Measurements from ENCODE around the gene SCT.

The SCT gene

DNA sequence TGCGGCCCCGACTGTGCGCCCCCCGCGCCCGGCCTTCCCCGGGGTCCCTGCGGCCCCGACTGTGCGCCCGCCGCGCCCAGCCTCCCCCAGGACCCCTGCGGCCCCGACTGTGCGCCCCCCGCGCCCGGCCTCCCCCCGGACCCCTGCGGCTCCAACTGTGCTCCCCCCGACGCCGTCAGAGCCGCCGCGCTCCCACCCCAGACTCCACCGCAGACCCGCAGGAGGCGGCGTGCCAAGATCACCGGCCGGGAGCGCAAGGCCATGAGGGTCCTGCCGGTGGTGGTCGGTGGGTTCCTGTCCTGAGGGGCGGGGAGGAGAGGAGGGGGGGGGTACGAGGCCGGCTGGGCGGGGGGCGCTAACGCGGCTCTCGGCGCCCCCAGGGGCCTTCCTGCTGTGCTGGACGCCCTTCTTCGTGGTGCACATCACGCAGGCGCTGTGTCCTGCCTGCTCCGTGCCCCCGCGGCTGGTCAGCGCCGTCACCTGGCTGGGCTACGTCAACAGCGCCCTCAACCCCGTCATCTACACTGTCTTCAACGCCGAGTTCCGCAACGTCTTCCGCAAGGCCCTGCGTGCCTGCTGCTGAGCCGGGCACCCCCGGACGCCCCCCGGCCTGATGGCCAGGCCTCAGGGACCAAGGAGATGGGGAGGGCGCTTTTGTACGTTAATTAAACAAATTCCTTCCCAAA lies 13.2 kb upstream of the SCT start:
- Histone ChIP-seq H3K27me3 (ENCODE audit: control insufficient read depth, insufficient read depth, low read length) (peaks cover 26% of the 10 kb centered on the region), H3K36me3 (ENCODE audit: control insufficient read depth, insufficient read depth, low read length) (no peaks in the 10 kb centered on the region), H3K9ac (ENCODE audit: low read length) (no peak overlapping the region), H3K4me1 (ENCODE audit: control insufficient read depth, insufficient read depth, low read length) (peaks cover 9% of the 10 kb centered on the region), H3K9me3 (ENCODE audit: control insufficient read depth, low read length) (no peaks in the 10 kb centered on the region), H3K4me3 (ENCODE audit: low read length) (no peak overlapping the region)

DNA sequence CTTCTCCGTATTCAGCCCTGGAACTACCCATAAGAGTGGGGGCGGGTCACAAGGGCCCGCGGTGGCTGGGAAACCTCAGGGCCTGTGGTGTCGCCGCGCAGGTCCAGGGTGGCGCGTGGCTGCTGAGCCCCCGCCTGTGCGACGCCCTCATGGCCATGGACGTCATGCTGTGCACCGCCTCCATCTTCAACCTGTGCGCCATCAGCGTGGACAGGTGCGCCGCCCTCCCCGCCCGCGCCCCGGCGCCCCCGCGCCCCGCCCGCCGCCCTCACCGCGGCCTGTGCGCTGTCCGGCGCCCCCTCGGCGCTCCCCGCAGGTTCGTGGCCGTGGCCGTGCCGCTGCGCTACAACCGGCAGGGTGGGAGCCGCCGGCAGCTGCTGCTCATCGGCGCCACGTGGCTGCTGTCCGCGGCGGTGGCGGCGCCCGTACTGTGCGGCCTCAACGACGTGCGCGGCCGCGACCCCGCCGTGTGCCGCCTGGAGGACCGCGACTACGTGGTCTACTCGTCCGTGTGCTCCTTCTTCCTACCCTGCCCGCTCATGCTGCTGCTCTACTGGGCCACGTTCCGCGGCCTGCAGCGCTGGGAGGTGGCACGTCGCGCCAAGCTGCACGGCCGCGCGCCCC lies 12.5 kb upstream of the SCT start:
- Histone ChIP-seq H3K9me3 (ENCODE audit: control insufficient read depth, low read length) (no peaks in the 10 kb centered on the region), H3K9ac (ENCODE audit: low read length) (no peak overlapping the region), H3K4me3 (ENCODE audit: low read length) (no peak overlapping the region), H3K4me1 (ENCODE audit: control insufficient read depth, insufficient read depth, low read length) (peaks cover 8% of the 10 kb centered on the region), H3K27me3 (ENCODE audit: control insufficient read depth, insufficient read depth, low read length) (peaks cover 26% of the 10 kb centered on the region), H3K36me3 (ENCODE audit: control insufficient read depth, insufficient read depth, low read length) (no peaks in the 10 kb centered on the region)

DNA sequence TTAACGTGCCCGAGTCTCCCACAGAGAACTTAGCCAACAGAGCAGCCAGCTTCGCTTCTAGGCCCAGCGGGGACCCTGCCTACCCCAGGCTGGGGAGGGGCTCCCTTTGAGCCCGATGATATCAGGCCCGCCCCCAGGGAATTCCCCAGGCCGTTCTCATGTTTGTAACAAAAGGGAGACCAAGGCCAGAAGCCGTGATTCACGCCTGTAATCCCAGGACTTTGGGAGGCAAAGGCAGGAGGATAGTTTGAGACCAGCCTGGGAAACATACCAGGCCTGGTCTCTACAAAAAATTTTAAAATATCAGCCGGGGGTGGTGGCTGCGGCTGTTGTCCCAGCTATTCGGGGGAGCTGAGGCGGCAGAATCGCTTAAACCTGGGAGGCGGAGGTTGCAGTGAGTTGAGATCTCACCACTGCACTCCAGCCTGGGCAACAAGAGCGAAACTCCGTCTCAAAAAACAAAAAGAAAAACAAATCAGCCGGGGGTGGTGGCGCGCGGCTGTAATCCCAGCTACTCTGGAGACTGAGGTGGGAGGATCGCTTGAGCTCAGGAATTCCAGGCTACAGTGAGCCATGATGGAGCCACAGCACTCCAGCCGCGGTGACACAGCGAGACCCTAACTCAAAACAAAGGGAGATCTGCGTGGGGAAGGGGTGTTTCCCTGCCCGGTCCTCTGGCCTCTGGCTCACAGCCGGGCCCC lies 11.8 kb upstream of the SCT start:
- peaks cover 6% of the 10 kb centered on the region for H3K4me1 ChIP-seq (ENCODE audit: control insufficient read depth, insufficient read depth, low read length)
- H3K9ac ChIP-seq (ENCODE audit: low read length): no peak overlapping the region
- no peaks in the 10 kb centered on the region for H3K9me3 ChIP-seq (ENCODE audit: control insufficient read depth, low read length)
- H3K36me3 ChIP-seq (ENCODE audit: control insufficient read depth, insufficient read depth, low read length): no peaks in the 10 kb centered on the region
- H3K27me3 ChIP-seq (ENCODE audit: control insufficient read depth, insufficient read depth, low read length): peaks cover 26% of the 10 kb centered on the region
- H3K4me3 ChIP-seq (ENCODE audit: low read length): no peak overlapping the region

DNA sequence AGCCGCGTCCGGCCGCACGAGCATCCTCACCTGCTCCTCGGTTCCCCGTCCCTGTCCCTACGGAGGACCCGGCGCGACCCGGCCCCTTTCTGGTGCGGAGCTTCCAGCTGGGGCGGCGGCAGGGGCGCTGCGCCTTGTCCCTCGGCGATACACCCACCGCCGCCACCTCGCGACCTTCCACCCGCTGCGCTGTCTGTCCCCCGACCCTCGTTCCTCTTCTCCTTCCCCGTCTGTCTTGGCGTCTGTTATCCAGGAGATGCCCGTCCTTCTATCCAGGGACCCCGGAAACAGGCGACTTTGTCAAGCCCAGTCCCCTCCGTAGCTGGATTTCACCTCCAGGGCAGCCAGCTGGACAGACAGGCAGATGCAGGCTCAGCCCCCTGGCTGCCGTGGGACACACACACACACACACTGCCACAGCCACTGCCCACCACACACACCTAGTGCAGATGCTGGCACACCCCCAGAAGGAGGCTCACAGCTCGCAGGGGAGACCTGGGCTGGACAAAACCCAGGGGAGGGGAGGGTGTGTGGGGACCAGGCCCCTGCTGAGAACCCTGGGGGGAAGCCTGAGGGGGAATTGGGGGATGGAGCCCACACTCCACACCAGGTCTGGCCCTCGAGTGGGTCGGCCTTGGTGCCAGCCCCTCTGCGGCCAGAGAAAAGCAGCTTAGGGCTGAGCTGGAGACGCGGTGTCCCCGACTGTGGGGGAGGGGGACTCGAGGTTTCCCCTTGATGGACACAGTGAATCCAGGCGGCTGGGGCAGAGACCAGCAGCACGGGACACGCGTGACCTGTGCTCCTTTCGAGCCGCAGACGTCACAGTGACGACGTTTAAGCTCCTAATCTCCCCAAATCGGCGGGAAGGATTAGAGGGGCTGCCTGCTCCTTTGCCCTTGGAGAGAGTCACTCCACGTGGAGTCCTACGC lies 10.9 kb upstream of the SCT start:
- peaks cover 6% of the 10 kb centered on the region for H3K4me1 ChIP-seq (ENCODE audit: control insufficient read depth, insufficient read depth, low read length)
- H3K4me3 ChIP-seq (ENCODE audit: low read length): no peak overlapping the region
- no peaks in the 10 kb centered on the region for H3K36me3 ChIP-seq (ENCODE audit: control insufficient read depth, insufficient read depth, low read length)
- H3K27me3 ChIP-seq (ENCODE audit: control insufficient read depth, insufficient read depth, low read length): peaks cover 26% of the 10 kb centered on the region
- H3K9ac ChIP-seq (ENCODE audit: low read length): no peak overlapping the region
- H3K9me3 ChIP-seq (ENCODE audit: control insufficient read depth, low read length): no peaks in the 10 kb centered on the region

DNA sequence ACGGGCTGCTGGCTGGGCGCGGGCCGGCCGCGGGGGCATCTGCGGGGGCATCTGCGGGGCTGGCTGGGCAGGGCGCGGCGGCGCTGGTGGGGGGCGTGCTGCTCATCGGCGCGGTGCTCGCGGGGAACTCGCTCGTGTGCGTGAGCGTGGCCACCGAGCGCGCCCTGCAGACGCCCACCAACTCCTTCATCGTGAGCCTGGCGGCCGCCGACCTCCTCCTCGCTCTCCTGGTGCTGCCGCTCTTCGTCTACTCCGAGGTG lies 10.3 kb upstream of the SCT start:
- H3K4me1 ChIP-seq (ENCODE audit: control insufficient read depth, insufficient read depth, low read length): peaks cover 6% of the 10 kb centered on the region
- no peak overlapping the region for H3K4me3 ChIP-seq (ENCODE audit: low read length)
- H3K9ac ChIP-seq (ENCODE audit: low read length): no peak overlapping the region
- no peaks in the 10 kb centered on the region for H3K9me3 ChIP-seq (ENCODE audit: control insufficient read depth, low read length)
- H3K27me3 ChIP-seq (ENCODE audit: control insufficient read depth, insufficient read depth, low read length): peaks cover 26% of the 10 kb centered on the region
- no peaks in the 10 kb centered on the region for H3K36me3 ChIP-seq (ENCODE audit: control insufficient read depth, insufficient read depth, low read length)

DNA sequence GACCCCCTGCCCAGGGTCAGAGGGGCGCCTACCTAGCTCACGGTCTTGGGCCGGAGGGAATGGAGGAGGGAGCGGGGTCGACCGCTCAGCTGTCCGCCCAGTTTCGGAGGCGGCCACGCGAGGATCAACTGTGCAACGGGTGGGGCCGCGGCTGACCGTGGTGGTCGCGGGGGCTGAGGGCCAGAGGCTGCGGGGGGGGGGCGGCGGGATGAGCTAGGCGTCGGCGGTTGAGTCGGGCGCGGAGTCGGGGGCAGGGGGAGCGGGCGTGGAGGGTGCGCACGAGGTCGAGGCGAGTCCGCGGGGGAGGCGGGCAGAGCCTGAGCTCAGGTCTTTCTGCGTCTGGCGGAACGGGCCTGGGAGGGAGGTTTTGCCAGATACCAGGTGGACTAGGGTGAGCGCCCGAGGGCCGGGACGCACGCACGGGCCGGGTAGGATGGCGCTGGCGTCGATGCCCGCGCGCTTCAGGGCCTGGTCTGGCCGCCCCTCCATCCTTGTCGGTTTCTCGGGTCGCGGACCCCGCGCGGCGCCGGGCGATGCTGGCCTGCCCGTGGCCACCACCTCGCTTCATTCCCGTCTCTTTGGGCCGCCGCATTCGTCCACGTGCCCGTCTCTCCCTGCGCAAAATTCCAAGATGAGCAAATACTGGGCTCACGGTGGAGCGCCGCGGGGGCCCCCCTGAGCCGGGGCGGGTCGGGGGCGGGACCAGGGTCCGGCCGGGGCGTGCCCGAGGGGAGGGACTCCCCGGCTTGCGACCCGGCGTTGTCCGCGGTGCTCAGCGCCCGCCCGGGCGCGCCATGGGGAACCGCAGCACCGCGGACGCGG lies 9.7 kb upstream of the SCT start, which contains the start of gene DRD4:
Gene DRD4, plus strand, starts transcription at position 759 of the 822 bp plus-strand sequence. Its CDS starts 36 bp downstream, at position 795.
- Histone ChIP-seq H3K27me3 (ENCODE audit: control insufficient read depth, insufficient read depth, low read length) (peaks cover 26% of the 10 kb centered on the region), H3K36me3 (ENCODE audit: control insufficient read depth, insufficient read depth, low read length) (no peaks in the 10 kb centered on the region), H3K9ac (ENCODE audit: low read length) (no peak within 1 kb of the TSS), H3K9me3 (ENCODE audit: control insufficient read depth, low read length) (no peaks in the 10 kb centered on the region), H3K4me3 (ENCODE audit: low read length) (no peak within 1 kb of the TSS), H3K4me1 (ENCODE audit: control insufficient read depth, insufficient read depth, low read length) (peaks cover 6% of the 10 kb centered on the region)

DNA sequence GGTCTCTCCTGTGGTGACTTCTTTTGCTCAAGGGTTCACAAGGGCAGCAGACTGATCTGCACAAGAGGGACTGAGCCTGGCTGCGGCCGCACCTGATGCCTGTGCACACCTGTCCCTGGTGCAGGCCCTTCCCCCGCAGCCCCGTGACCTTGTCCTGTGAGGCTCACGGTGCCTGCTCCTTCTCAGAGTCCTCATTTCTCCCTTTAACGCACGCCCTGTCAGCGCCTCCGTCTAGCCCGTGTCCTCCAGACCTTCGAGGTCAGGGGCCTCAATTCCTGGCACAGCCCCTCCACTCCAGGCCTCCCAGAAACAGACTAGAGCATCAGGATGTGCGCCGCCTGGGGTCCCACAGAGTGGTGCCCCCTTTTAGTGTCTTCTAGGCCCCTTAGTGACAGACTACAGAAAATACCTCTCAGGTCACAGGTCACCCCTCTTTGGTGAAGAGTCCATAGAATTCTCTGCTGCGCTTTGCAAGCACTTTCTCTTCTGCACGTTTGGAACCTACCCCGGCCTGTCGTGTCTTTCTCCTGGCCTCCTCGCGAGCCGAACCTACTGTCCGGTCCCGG lies 9.0 kb upstream of the SCT start:
- H3K4me1 ChIP-seq (ENCODE audit: control insufficient read depth, insufficient read depth, low read length): peaks cover 6% of the 10 kb centered on the region
- H3K36me3 ChIP-seq (ENCODE audit: control insufficient read depth, insufficient read depth, low read length): no peaks in the 10 kb centered on the region
- H3K4me3 ChIP-seq (ENCODE audit: low read length): no peak overlapping the region
- peaks cover 26% of the 10 kb centered on the region for H3K27me3 ChIP-seq (ENCODE audit: control insufficient read depth, insufficient read depth, low read length)
- no peaks in the 10 kb centered on the region for H3K9me3 ChIP-seq (ENCODE audit: control insufficient read depth, low read length)
- no peak overlapping the region for H3K9ac ChIP-seq (ENCODE audit: low read length)

DNA sequence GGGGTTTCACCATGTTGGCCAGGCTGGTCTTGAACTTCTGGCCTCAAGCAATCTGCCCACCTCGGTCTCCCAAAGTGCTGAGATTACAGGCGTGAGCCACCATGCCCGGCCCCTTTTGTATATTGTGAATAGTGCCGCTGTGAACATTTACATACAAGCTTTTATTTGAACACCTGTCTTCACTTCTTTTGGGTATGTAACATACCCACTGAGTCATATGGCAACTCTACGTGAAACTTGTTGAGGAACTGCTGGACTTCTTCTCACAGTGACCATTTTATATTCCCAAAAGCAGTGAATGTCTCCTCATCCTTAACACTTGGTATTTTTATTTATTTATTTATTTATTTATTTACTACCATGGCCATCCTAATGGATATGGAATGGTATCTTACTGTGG lies 3.9 kb upstream of the SCT start:
- H3K4me1 ChIP-seq (ENCODE audit: control insufficient read depth, insufficient read depth, low read length): peaks cover 8% of the 10 kb centered on the region
- H3K27me3 ChIP-seq (ENCODE audit: control insufficient read depth, insufficient read depth, low read length): peaks cover 1% of the 10 kb centered on the region
- H3K9me3 ChIP-seq (ENCODE audit: control insufficient read depth, low read length): no peaks in the 10 kb centered on the region
- no peaks in the 10 kb centered on the region for H3K36me3 ChIP-seq (ENCODE audit: control insufficient read depth, insufficient read depth, low read length)
- no peak overlapping the region for H3K4me3 ChIP-seq (ENCODE audit: low read length)
- H3K9ac ChIP-seq (ENCODE audit: low read length): no peak overlapping the region

DNA sequence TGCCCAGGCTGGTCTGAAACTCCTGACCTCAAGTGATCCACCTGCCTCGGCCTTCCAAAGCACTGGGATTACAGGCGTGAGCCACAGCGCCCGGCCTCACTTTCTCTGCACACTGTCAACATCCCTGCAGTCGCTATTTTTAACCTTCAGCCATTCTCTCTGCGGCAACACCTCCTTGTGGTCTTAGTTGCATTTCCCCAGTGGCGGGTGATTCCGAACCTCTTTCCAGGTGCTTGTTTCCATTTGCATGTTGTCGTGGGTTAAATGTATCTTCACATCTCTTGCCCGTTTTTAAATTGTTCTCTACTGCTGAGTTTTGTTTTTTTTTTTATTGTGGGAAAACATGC lies 2.2 kb upstream of the SCT start:
- Histone ChIP-seq H3K36me3 (ENCODE audit: control insufficient read depth, insufficient read depth, low read length) (no peaks in the 10 kb centered on the region), H3K9me3 (ENCODE audit: control insufficient read depth, low read length) (no peaks in the 10 kb centered on the region), H3K27me3 (ENCODE audit: control insufficient read depth, insufficient read depth, low read length) (peaks cover 4% of the 10 kb centered on the region), H3K9ac (ENCODE audit: low read length) (no peak overlapping the region), H3K4me1 (ENCODE audit: control insufficient read depth, insufficient read depth, low read length) (peaks cover 23% of the 10 kb centered on the region), H3K4me3 (ENCODE audit: low read length) (no peak overlapping the region)

DNA sequence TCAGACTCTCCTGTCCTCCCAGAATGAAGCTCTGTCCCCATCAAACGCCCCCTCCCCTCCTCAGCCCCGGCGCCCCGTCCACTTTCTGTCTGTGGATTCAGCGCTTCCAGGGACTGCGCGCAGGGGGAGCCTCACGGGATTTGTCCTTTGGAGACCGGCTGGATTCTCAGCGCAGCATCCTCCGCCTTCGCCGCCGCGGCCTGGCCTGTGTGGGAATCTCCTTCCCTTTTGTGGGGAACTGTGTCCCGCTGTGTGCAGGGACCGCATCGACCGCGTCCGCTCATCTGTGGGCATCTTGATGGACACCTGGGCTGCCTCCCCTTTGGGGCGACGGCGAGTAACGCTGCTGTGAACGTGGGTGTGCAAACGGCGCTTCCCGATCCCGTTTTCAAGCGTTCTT lies 1.1 kb upstream of the SCT start:
- H3K36me3 ChIP-seq (ENCODE audit: control insufficient read depth, insufficient read depth, low read length): no peaks in the 10 kb centered on the region

DNA sequence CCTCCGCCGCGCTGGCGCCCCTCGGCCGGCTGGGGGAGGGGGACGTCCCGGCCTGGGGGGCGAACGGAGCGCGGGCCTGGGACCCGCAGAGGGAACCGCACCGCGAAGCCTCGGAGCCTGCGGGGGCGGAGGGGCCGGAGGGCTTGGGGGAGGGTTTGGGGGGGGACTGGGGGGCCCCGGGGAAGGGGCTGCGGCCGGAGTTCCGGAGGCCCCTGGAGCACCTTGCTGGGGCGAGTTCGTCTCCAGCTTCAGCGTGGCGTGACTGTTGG lies 261 bp upstream of the SCT start:
- Histone ChIP-seq H3K9ac (ENCODE audit: low read length) (no peak overlapping the region), H3K4me1 (ENCODE audit: control insufficient read depth, insufficient read depth, low read length) (peaks cover 33% of the 10 kb centered on the region), H3K27me3 (ENCODE audit: control insufficient read depth, insufficient read depth, low read length) (peaks cover 4% of the 10 kb centered on the region), H3K36me3 (ENCODE audit: control insufficient read depth, insufficient read depth, low read length) (no peaks in the 10 kb centered on the region), H3K9me3 (ENCODE audit: control insufficient read depth, low read length) (no peaks in the 10 kb centered on the region), H3K4me3 (ENCODE audit: low read length) (no peak overlapping the region)

More for the DNA sequence above, 1.1 kb upstream of the SCT start:
- Histone ChIP-seq H3K4me1 (ENCODE audit: control insufficient read depth, insufficient read depth, low read length) (peaks cover 33% of the 10 kb centered on the region), H3K9ac (ENCODE audit: low read length) (no peak overlapping the region), H3K27me3 (ENCODE audit: control insufficient read depth, insufficient read depth, low read length) (peaks cover 4% of the 10 kb centered on the region), H3K9me3 (ENCODE audit: control insufficient read depth, low read length) (no peaks in the 10 kb centered on the region), H3K4me3 (ENCODE audit: low read length) (no peak overlapping the region)

Data from mucosa of stomach (tissue), 1 donor.